Measurements from ENCODE around the gene REEP3.

- TF ChIP-seq CTCF (IDR thresholded peaks at IDR 0.05) (no peak), ZFX (IDR thresholded peaks at IDR 0.05; ENCODE audit: borderline replicate concordance) (no peak)
Observed at GRCh38 chr10:63593576-63593975, 72.4 kb downstream of the REEP3 start.
